ENCODE measurements around the gene DCUN1D1. TPM values are rescaled to one million over a fixed set of nuclear protein-coding genes. Genes with fewer than 3 reads are reported as not detected.

The DCUN1D1 gene
- total RNA-seq, 4 donors from 2014 or later = 16.7 to 25.9 (median 19.6) TPM

GRCh38 chr3:182925330-182925943, 54.9 kb downstream of the DCUN1D1 start:
- DNase-seq (ENCODE audit: low spot score in 2 of 2) = peak in 1 of 2 donors; percentile 43
- TF ChIP-seq CTCF (IDR thresholded peaks at IDR 0.05) (no peak), POLR2A (IDR thresholded peaks at IDR 0.05) (no peak)
- H3K4me3 ChIP-seq (ENCODE audit: low read depth, poor library complexity, severe bottlenecking) = no peak overlapping the region
- 32 to 46% methylated on average over 4 of the region's 4 CpGs for WGBS, 2 donors
- intact Hi-C loops (cut with DNase I; ENCODE audit: low total_unique reads) = no loop called here

GRCh38 chr3:182921665-182922355, 58.5 kb downstream of the DCUN1D1 start:
- no peak for DNase-seq (ENCODE audit: low spot score in 2 of 2)
- WGBS, 2 donors = 58 to 64% methylated on average over 4 of the region's 4 CpGs
- H3K4me3 ChIP-seq (ENCODE audit: low read depth, poor library complexity, severe bottlenecking) = no peak overlapping the region
- TF ChIP-seq CTCF (IDR thresholded peaks at IDR 0.05) = no peak
- no peak for TF ChIP-seq POLR2A (IDR thresholded peaks at IDR 0.05)
- intact Hi-C loops (cut with DNase I; ENCODE audit: low total_unique reads) = no loop called here

GRCh38 chr3:182920515-182921084, 59.7 kb downstream of the DCUN1D1 start:
- intact Hi-C loops (cut with DNase I; ENCODE audit: low total_unique reads) = no loop called here
- 68% methylated on average over 9 of the region's 9 CpGs for WGBS, 2 donors
- TF ChIP-seq CTCF (IDR thresholded peaks at IDR 0.05) = no peak
- TF ChIP-seq POLR2A (IDR thresholded peaks at IDR 0.05) = no peak
- DNase-seq (ENCODE audit: low spot score in 2 of 2) = no peak
- no peak overlapping the region for H3K4me3 ChIP-seq (ENCODE audit: low read depth, poor library complexity, severe bottlenecking)

- 87 to 90% methylated on average over 5 of the region's 5 CpGs for WGBS, 2 donors
- intact Hi-C loops (cut with DNase I; ENCODE audit: low total_unique reads) = no loop called here
- TF ChIP-seq POLR2A (IDR thresholded peaks at IDR 0.05) (no peak), CTCF (IDR thresholded peaks at IDR 0.05) (no peak)
- no peak overlapping the region for H3K4me3 ChIP-seq (ENCODE audit: low read depth, poor library complexity, severe bottlenecking)
- DNase-seq (ENCODE audit: low spot score in 2 of 2) = no peak
Measured at GRCh38 chr3:182919866-182920357, 60.4 kb downstream of the DCUN1D1 start.

GRCh38 chr3:182917134-182917533, 63.2 kb downstream of the DCUN1D1 start:
- 80 to 87% methylated on average over 3 of the region's 3 CpGs for WGBS, 2 donors
- intact Hi-C loops (cut with DNase I; ENCODE audit: low total_unique reads) = no loop called here
- DNase-seq (ENCODE audit: low spot score in 2 of 2) = no peak
- no peak overlapping the region for H3K4me3 ChIP-seq (ENCODE audit: low read depth, poor library complexity, severe bottlenecking)
- TF ChIP-seq CTCF (IDR thresholded peaks at IDR 0.05) (no peak), POLR2A (IDR thresholded peaks at IDR 0.05) (no peak)

Data from lower leg skin (tissue), 4 donors.